CD4-positive, alpha-beta T cell treated with Interferon alpha-2 for 1 hour (primary cell): ENCODE data around the gene WNT2.
"Not testable (repeated sequence)": the region's sequence is repeated elsewhere in the genome, so short reads cannot be mapped to it uniquely, and the experiment has no call there.

Experiments used
- DNase-seq, 2 donors: peaks; one replicate each; pipeline ENCODE4 v3.0.0-alpha.2; 2020 to 2022

WNT2 gene

DNA sequence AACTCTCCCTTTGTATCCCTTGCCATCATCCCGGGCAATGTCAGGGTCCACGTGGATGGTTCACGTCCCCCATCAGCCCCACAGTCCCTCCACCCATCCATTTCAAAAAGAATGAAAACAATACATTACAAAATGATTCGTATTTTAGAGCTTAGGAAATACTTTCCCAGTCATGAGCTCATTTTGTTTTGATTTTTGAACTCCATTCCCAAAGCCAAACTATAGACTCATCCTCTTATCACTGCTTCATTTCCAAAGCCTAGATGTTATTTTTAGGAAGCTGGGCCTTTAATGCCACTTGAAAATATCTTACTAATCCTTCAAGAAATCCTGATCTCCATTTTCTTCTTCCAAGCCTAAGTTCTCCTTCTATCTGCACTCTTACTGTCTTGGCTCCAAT is 72.1 kb downstream of the WNT2 start:
- no peak for DNase-seq

DNA sequence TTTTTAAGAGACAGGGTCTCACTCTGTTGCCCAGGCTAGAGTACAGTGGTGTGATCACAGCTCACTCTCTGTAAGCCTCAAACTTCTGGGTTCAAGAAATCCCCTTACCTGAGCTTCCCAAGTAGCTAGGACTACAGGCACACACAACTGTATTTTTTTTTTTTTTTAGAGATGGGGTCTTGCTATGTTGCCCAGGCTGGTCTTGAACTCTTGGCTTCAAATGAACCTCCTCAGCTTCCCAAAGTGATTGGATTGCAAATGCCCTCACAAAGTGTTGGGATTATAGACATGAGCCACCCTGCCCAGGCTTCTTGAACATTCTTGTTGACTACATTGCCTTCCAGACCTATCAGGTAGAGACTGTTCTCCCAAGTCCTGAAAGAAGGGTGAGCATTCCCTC is 72.6 kb downstream of the WNT2 start:
- no peak for DNase-seq

DNA sequence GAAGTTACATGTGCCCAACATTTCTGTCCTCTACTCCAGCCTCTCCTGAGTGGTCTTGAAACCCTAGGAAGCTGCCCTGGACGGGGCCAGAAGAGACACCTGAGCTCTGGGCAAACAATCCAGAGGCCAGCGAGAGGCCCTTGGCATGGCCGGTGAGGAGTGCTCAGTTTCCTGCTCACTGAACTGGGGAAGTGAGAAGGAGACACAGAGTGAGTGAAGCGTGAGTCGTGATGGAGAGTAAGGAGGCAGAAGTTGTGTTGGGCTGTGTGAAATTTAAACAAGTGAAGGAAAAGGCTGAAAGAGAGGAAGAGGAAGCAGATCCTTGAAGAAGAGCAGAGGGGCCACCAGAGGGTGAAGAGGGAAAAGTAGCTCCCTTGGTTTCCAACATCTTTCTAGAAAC is 73.2 kb downstream of the WNT2 start:
- DNase-seq: no peak

DNA sequence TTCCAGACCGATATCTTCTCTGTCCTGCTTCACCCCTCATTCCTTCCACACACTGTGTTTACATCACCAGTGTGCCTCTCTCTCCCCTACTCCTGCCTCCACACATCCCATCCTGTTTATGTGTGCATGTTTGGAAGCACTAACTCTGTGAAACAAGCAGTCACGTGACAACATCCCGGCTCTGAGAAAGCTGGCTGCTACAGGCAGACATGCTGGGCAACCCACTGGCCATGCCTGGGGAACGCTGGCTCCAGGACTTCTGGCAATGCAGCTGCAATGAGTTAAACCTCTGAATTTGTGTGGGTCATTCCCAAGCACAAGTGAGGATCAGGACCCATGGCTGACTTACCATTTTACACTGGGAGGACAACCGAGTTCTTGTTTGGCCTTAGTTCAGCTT is 74.0 kb downstream of the WNT2 start:
- DNase-seq: no peak

DNA sequence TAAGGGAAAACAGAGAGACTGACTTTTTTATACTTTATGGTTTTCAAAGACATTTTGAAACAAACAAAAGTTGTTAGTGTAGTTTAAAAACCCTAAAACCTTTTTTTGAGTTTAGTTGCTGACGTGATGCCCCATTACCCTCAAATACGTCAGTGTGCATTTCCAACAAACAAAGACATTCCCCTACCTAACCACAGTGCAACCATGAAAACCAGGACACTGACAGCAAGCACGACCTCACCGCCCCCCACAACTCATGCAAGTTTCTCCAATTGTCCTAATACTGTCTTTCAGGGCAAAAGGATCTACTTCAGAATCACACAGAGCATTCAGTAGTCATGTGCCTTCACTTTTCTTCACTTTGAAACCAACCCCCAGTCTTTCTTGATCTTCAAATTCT is 75.0 kb downstream of the WNT2 start:
- DNase-seq: no peak

DNA sequence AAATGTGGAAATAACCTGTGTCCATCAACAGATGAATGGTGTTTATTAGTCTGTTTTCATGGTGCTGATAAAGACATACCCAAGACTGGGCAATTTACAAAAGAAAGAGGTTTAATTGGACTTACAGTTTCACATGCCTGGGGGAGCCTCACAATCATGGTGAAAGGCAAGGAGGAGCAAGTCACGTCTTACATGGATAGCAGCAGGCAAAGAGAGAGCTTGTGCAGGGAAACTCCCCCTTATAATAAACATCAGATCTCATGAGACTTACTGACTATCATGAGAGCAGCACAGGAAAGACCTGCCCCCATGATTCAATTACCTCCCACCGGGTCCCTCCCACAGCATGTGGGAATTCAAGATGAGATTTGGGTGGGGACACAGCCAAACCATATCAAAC is 77.2 kb downstream of the WNT2 start:
- DNase-seq: not testable (repeated sequence)

DNA sequence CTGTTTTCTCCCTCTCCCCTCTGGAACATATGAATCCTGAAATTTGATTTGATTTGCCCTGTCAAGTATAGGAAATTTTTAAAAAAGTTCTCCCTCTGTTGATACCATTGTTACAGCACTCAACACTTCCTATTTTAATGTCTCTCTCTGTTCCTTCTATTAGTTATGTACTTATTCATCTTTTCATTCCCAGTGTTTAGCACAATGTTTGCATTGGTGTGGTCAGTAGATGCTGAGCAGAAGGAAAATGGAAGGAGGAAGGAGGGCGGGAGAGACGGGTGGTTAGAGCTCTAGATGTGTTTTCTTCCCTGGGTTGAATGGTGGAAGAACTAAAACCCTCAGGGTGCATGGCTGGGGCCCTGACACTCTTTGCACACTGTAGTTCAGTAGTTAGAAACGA is 79.5 kb downstream of the WNT2 start:
- no peak for DNase-seq

DNA sequence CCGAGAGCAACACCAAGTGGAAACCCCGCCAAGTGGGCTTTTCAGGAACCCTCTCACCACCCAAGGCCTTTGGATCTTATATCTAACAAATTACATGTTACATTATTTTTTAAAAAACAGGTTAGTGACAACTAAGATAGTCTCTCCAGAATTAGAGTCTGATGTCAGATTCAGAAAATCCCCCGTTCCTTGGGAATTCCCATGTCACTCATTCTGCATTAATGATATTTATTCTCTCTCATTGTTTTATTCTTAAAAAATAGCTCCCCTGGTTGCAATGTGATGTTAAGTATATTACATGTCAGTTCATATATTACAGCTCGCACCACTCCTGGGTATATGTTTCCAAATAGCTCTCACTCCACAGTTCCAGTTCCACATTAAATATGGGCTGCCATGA is 81.8 kb downstream of the WNT2 start:
- no peak for DNase-seq

DNA sequence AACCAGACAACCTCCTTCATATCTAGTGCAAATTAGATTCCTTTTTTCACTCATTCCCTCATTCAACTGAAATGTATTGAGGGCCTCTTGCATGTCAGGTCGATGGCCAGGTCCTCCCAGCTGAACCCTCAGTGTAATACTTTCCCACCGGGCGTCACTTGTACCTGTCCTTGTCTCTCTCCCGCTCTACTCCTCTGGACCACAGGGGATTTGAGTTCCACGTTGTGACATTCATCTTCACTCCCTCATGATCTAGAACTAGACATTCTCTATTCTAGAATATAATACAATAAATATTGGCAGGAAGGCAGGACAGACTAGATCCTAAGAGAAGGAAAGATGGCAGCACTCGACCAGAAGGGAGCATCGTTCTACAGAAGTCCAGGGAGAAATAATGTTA is 83.9 kb downstream of the WNT2 start:
- DNase-seq: no peak

DNA sequence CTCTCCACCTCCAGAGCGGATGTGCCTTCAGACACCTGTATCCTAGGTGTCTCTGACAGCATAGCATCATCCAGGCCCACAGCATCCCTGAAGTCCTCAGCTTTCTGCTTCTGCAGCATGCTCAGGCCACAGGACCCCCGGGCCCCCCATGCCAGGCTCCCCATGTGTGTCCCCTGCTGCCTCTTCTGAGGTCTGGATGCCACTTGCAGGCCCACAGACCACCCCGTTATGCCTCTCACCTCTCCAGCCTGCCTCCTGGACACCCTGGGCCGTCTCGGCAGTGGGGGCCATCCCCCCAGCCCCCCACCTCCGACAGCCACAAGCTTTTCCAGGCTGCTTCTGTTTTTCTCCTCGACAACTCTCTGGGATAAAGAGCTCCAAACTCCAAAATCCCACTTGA is 84.4 kb downstream of the WNT2 start:
- no peak for DNase-seq

DNA sequence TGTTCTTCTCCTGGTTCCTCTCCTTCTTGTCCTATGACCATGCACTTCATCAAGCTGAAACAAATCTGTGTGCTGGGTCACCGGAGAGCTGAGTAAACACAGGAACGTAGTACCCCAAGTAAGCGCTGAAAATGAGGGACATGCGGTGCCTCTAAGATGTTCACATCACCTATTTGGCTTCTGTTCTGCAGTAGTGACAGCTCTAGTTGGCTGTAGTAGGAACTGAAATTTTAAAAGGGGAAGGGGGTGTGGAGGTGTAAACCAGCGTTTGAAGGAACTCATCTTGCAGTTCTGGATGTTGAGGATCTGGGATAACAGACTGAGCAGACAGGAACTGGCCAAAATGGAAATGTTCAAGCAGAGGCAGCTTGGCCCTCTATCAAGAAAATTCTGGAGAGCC is 85.2 kb downstream of the WNT2 start:
- DNase-seq: no peak

DNA sequence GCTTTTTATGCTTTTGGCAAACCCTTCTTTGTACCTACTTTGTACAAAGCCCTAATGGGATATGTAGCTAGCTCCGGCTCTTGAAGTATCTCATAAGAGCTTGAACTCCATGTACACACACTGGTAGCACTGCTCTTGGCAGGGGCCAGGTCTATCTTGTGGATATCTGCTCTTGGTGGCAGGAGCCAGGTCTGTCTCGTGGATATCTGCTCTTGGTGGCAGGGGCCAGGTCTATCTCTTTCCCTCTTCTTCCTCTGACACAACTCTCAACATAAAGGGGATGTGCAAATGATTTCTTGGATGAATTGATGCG is 91.9 kb downstream of the WNT2 start:
- no peak for DNase-seq

DNA sequence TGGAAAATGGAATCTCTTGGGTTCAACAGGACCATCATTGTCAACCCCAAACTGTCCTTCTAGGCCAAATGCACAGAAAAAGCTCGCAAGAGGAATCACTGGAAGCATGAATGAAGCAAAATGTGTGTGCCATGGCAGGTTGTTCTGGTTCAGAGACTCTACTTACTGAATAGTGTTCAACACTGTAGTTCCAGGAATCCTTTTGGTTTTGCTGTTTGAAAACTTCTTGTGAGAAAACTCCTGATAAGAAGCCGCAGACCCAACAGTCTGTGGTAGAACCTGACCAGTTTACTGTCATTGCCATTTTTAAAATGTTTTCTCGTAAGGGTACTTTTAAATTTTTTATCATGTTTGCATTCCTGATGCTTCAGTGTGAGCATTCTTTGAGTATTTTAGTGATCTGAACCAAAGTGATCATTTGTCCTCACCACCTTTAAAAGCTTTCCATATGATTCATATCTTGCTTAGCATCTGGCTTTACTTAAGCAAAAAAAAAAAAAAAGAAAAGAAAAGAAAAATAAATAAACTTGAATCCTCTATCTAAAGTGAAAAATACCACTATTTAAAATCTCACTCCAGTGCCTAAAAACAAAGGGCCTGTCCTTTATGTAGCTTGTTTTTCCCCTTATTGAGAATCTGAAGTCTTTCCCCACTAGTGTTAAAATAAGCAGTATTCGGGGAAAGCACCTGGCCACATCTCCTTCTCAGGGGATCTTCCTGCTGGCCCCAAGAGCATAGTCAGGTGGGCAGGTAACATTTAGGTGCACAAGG is 92.4 kb downstream of the WNT2 start:
- no peak for DNase-seq

DNA sequence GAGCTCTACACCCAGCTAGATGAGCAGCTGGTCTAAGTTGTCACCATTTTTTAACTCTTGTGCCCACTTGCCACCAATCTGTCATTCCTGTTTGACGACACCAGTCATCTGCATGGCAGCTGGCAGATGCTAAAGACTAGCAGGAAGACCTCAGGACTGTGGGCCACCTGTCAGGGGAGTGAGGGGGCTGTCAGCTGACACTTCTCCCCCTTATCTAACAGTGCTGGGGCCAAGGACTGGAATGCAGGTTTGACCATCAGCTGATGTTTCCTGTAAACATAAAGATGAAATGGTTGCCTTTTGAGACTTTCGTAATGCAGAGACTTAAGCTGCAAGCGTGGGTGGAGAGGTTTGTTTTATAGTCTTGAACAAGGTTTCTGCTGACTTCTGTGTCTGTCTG is 93.5 kb downstream of the WNT2 start:
- DNase-seq: no peak

DNA sequence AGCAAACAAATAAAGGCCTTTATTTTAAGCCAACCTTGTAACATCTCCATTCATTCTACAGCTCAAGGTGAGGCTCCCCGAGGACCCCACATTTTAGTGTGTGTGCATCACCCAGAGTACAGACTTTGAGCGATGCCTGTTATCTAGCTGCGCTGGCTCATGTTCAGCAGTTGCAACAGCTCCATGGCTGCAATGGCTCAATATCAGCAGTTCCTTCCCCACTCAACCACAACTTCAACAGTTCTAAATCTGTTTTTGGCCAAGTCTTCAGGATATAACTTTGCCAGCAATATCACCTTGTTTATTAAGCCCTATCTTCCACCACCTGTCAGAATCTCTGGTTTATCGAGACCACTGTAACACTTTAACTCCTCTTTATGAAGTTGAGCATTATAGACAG is 95.8 kb downstream of the WNT2 start:
- DNase-seq: no peak

DNA sequence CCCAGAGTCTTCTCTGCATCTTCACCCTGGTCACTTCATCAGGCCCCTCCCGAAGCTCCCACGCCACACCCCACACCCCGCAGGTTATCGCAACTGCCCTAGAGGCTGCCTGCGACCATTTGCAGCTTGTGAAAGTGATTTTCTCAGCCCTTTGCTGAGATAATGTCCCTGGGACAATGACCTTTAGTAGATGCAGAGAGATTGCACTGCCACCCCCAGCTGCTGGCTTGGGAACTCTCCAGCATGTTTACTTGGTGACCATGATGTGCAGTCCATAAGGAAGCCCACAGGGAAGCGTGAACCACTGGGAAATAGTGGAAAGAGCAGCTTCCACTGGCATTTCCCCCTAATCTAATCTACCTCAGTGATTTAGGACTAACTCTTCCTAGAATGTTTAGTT is 97.3 kb downstream of the WNT2 start:
- DNase-seq: no peak
